IgD-negative memory B cell (primary cell): ENCODE measurements around the gene CFAP97D2. TPM values are rescaled to one million over a fixed set of nuclear protein-coding genes. Genes with fewer than 3 reads are reported as not detected.
"Not testable (repeated sequence)": the region's sequence is repeated elsewhere in the genome, so short reads cannot be mapped to it uniquely, and the experiment has no call there.

Experiments used
- H3K27ac Mint-ChIP-seq, 3 donors: one replicate each; pipeline ENCODE4 v1.8.0; 2020 to 2022; ENCODE audit warnings: mild to moderate bottlenecking in 3 of 3, mixed read lengths in 3 of 3, moderate library complexity in 1 of 3
- H3K27me3 Mint-ChIP-seq: one replicate; pipeline ENCODE4 v1.8.0; 2021; ENCODE audit warnings: mixed read lengths
- H3K36me3 Mint-ChIP-seq: one replicate; pipeline ENCODE4 v1.8.0; 2020; ENCODE audit warnings: mild to moderate bottlenecking, mixed read lengths
- H3K4me1 Mint-ChIP-seq, 3 donors: one replicate each; pipeline ENCODE4 v1.8.0; 2020 to 2022; ENCODE audit warnings: mixed read lengths in 3 of 3, mild to moderate bottlenecking in 1 of 3
- H3K4me3 Mint-ChIP-seq, 4 donors: one replicate each; pipeline ENCODE4 v1.8.0; 2020 to 2022; ENCODE audit warnings: mild to moderate bottlenecking in 4 of 4, mixed read lengths in 4 of 4, moderate library complexity in 3 of 4
- H3K9me3 Mint-ChIP-seq, 3 donors: one replicate each; pipeline ENCODE4 v1.8.0; 2020 to 2021; ENCODE audit warnings: mixed read lengths in 3 of 3, mild to moderate bottlenecking in 1 of 3
- polyA plus RNA-seq: library from polyadenylated mRNA; unstranded; fragments of 300-500 nt; fragmentation: Illumina TruSeq; gene quantifications from one replicate; pipeline ENCODE4 v1.2.3, GENCODE V29; 2021

CFAP97D2 gene
- polyA plus RNA-seq, 1 donor from 2014 or later = not detected

DNA sequence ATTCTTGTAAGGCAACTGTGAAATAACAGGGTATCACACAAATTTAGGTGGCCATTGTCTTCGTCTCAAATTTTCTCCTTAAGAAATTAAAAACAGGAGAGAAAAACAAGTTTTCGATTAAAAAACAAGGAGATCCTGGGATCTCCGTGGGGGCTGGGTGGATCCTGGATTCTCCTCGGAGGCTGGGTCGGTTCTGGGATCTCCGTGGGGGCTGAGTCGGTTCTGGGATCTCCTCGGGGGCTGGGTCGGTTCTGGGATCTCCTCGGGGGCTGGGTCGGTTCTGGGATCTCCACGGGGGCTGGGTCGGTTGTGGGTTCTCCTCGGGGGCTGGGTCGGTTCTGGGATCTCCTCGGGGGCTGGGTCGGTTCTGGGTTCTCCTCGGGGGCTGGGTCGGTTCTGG lies 30.2 kb upstream of the CFAP97D2 start:
- H3K4me1 Mint-ChIP-seq = peaks cover 25 to 47% (median 43%) of the 10 kb centered on the region in 3 donors
- H3K9me3 Mint-ChIP-seq, H3K27me3 Mint-ChIP-seq, H3K36me3 Mint-ChIP-seq: not testable (repeated sequence)
- peak overlapping the region; percentile 71 to 99 (median 92) for H3K27ac Mint-ChIP-seq
- H3K4me3 Mint-ChIP-seq = peak overlapping the region in 3 of 4 donors; percentile 25 to 82 (median 67)

DNA sequence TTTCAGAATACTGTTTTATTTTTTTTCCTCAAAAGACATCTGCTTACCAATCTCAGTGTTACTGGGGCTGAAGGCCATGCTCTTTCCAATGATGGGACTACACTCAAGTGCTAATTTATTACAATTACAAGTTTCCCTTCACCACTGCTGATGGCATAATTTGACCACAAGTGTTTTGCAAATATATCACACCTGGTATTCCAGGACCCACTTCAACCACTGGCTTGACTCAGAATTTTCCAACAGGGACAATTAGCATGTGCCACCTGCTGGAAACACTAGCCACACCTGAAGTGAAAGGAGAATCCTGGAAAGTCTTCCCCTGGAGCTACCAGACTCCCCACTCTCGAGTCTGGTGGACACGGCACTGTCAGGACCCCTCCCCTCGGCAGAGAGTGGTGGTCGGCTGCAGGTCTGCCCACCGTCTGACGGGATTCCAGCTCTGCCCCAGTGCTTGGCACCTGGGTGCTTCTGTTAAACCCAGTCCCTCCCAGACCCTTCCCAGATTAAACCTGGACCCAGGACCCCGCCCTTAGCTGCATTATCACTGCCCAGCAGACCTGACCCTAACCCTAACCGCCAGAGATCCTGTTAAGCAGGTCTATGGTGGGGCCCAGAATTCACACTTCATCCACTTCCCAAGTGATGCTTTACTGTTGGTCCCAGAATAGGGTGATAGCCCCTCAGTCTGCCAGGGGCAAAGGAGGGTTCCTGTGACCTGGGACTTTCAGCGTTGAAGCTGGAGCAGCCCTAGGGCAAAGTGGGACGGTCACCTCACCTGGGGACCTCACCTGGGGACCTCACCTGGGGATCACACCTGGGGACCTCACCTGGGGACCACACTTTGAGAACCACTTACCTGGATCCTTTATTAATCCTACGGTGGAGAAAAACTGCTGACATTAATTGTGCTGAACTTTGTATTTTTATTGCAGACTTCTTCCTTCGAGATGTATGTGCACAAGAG lies 29.0 kb upstream of the CFAP97D2 start:
- H3K27me3 Mint-ChIP-seq = peaks cover 14% of the 10 kb centered on the region

DNA sequence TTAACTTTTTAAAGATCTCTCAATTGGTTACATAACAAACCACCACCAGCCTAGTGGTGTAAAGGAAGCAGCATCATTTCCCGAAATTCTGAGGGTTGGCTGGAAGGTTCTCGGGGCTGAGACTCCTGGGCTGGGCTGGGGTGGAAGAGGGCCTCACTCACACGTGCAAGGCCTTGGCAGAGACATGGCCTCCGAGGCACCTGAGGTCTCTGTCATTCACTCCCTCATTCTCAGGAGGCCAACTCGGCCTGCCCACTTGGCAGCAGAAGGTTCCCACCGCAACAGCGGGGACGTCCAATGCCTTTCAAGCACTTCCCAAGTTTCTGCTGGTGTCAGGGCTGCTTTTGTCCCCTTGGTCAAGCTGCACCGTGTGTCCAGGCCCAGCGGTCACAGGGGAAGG lies 28.0 kb upstream of the CFAP97D2 start:
- H3K27ac Mint-ChIP-seq = no peak overlapping the region

More for the DNA sequence above, 29.0 kb upstream of the CFAP97D2 start:
- Mint-ChIP-seq H3K27ac (peak overlapping the region in 1 of 3 donors; percentile 92), H3K4me1 (peaks cover 33 to 48% (median 42%) of the 10 kb centered on the region in 3 donors), H3K4me3 (peak overlapping the region in 1 of 4 donors; percentile 82), H3K36me3 (peaks cover 2% of the 10 kb centered on the region), H3K9me3 (no peaks in the 10 kb centered on the region)

DNA sequence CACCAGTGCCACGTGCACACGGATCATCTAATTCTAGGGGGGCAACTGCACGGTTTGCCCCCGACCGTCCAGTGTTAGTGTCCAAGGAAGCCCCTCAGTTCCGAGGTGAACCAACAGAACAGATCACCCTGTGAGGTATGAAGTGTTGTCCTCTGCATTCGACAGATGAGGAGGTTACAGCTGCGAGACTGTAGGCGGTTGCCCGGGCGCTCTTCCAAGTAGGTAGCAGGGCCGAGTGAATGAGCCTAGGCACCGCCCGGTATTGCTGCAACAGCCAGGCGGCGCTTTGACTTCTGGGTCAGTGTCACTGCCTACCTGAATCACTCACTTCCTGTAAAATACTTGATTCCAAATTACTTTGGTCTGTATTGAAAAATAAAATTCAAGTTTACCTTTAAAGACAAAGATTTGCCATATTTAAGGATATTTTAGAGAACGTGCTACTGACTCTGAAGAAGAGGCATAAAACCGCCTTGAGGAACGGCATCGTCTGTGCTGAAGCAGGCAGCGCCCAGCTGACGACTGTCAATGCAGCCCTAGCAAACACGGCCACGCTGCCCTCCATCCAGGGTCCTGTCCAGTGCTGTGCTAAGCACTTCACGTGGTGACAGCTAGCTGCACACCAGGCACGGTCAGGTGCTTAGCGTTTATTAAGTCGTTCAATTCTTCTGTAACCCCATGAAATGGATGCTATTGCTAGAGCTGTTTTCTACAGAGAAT lies 27.3 kb upstream of the CFAP97D2 start:
- peak overlapping the region in 2 of 3 donors; percentile 19 to 46 for H3K27ac Mint-ChIP-seq
- no peak overlapping the region for H3K4me3 Mint-ChIP-seq
- H3K9me3 Mint-ChIP-seq = no peaks in the 10 kb centered on the region
- H3K36me3 Mint-ChIP-seq = peaks cover 2% of the 10 kb centered on the region
- peaks cover 10% of the 10 kb centered on the region for H3K27me3 Mint-ChIP-seq
- H3K4me1 Mint-ChIP-seq = peaks cover 30 to 36% (median 31%) of the 10 kb centered on the region in 3 donors

More for the DNA sequence above, 28.0 kb upstream of the CFAP97D2 start:
- Mint-ChIP-seq H3K4me1 (peaks cover 32 to 38% (median 32%) of the 10 kb centered on the region in 3 donors), H3K27me3 (peaks cover 11% of the 10 kb centered on the region), H3K9me3 (no peaks in the 10 kb centered on the region), H3K4me3 (peak overlapping the region in 1 of 4 donors; percentile 45), H3K36me3 (peaks cover 2% of the 10 kb centered on the region)

DNA sequence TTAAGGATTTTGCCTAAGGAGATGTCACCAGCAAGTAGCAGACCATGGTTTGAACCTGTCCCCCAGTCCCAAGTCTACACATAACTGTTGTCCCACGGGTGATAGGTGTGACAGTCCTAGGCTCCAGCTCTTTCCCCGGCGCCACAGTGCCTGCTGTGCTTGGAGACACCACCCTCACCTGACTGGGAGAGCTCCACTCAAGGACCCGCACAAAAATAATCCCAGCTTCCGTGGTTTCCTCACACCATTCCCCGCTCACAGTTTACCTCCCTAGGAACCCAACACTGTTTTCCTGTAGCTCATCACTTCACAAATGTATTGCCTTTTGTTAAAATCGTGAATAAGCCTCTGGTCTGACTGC lies 26.8 kb upstream of the CFAP97D2 start:
- Mint-ChIP-seq H3K4me1 (peaks cover 27 to 32% (median 28%) of the 10 kb centered on the region in 3 donors), H3K27ac (peak overlapping the region in 1 of 3 donors; percentile 33), H3K36me3 (no peaks in the 10 kb centered on the region), H3K27me3 (peaks cover 8% of the 10 kb centered on the region), H3K9me3 (no peaks in the 10 kb centered on the region), H3K4me3 (no peak overlapping the region)

DNA sequence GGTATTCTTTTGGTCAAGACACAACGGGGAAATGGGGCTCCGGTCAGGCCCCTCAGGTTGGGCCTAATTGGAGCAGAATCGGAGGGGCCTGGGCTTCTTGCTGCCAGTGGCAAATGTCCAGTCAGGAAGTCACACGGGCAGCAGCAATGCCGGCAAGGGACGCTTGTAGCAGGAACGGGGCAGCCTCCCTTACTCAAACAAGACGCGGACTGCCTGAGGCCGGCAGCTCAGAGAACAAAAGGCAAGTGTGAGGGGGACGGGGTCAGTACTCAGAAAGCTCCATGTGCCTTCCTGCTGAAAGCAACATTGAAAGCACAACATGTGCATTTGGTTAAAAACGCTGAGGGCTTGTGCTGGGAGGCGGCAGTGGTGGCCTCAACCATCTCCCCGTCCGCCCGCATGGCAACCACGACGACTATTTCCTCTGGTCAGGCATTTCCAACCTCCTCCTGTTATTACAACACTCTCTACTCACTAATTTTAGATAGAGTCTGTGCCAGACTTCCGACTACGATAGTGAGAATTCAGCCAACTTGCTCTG lies 26.2 kb upstream of the CFAP97D2 start:
- H3K27ac Mint-ChIP-seq = peak overlapping the region in 1 of 3 donors; percentile 33
- H3K4me1 Mint-ChIP-seq = peaks cover 25 to 33% (median 27%) of the 10 kb centered on the region in 3 donors
- no peak overlapping the region for H3K4me3 Mint-ChIP-seq
- no peaks in the 10 kb centered on the region for H3K9me3 Mint-ChIP-seq
- peaks cover 7% of the 10 kb centered on the region for H3K27me3 Mint-ChIP-seq
- H3K36me3 Mint-ChIP-seq = no peaks in the 10 kb centered on the region

DNA sequence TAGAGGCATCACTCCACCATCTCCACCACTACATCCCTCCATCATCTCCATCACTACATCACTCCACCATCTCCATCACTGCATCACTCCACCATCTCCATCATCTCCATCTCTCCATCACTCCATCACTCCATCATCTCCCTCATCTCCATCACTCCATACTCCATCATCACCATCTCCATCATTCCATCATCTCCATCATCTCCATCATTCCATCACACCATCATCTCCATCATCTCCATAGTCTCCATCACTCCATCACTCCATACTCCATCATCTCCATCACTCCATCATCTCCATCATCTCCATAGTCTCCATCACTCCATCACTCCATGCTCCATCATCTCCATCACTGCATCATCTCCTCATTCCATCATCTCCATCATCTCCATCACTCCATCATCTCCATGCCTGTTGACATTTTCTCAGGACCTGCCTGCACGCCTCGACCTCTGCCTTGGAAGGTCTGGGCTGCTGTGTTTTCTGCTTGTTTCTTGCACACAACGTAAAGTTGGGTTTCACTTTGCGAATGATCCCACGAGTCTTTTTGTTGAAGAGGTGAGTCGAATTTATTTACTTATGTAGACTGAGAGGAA lies 25.5 kb upstream of the CFAP97D2 start:
- peak overlapping the region in 1 of 3 donors; percentile 39 for H3K27ac Mint-ChIP-seq
- peaks cover 5% of the 10 kb centered on the region for H3K27me3 Mint-ChIP-seq
- H3K9me3 Mint-ChIP-seq = no peaks in the 10 kb centered on the region
- no peaks in the 10 kb centered on the region for H3K36me3 Mint-ChIP-seq
- H3K4me1 Mint-ChIP-seq = peaks cover 19 to 31% (median 23%) of the 10 kb centered on the region in 3 donors
- peak overlapping the region in 1 of 4 donors; percentile 72 for H3K4me3 Mint-ChIP-seq

DNA sequence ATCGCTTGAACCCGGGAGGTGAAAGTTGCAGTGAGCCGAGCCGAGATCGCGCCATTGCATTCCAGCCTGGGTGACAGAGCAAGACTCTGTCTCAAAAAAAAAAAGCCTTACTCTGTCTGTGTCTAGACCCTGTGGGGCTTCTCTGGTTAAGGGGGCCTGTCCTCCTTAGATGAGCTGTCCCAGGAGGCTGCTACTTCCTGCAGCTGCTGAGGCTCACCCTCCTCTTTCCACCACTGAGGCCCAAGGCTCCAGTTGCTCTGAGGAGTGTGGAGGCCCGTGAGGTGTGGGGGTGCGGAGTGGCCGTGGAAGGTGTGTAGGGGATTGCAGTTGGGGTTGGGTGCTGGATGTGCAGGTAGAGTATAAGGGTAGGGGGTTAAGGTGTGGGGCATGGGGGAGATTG lies 24.6 kb upstream of the CFAP97D2 start:
- Mint-ChIP-seq H3K4me1 (peaks cover 21 to 32% (median 22%) of the 10 kb centered on the region in 3 donors), H3K36me3 (no peaks in the 10 kb centered on the region)

DNA sequence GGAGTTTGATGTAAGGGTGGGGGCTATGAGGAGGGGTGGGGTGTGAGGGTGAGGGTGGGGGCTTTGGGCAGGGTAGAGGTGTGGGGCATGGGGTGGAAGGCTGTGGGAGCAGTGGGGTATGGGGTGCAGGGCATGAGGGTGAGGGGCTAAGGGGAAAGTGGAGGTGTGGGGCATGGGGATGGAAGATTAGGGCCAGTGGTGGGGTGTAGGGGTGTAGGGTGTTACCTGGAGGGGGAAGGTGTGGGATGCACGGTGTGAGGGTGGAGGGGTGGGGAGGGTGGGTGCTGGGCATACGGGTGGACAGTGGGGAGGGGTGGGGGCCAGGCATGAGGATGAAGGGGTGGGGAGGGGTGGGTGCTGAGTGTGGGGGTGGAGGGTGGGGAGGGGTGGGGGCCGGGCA lies 23.7 kb upstream of the CFAP97D2 start:
- Mint-ChIP-seq H3K4me1 (peaks cover 26 to 39% (median 27%) of the 10 kb centered on the region in 3 donors), H3K27me3 (peaks cover 5% of the 10 kb centered on the region), H3K4me3 (no peak overlapping the region), H3K36me3 (no peaks in the 10 kb centered on the region), H3K27ac (no peak overlapping the region), H3K9me3 (no peaks in the 10 kb centered on the region)

More for the DNA sequence above, 24.6 kb upstream of the CFAP97D2 start:
- Mint-ChIP-seq H3K4me3 (peak overlapping the region in 2 of 4 donors; percentile 11 to 72), H3K27me3 (peaks cover 5% of the 10 kb centered on the region), H3K9me3 (no peaks in the 10 kb centered on the region), H3K27ac (peak overlapping the region in 1 of 3 donors; percentile 39)

DNA sequence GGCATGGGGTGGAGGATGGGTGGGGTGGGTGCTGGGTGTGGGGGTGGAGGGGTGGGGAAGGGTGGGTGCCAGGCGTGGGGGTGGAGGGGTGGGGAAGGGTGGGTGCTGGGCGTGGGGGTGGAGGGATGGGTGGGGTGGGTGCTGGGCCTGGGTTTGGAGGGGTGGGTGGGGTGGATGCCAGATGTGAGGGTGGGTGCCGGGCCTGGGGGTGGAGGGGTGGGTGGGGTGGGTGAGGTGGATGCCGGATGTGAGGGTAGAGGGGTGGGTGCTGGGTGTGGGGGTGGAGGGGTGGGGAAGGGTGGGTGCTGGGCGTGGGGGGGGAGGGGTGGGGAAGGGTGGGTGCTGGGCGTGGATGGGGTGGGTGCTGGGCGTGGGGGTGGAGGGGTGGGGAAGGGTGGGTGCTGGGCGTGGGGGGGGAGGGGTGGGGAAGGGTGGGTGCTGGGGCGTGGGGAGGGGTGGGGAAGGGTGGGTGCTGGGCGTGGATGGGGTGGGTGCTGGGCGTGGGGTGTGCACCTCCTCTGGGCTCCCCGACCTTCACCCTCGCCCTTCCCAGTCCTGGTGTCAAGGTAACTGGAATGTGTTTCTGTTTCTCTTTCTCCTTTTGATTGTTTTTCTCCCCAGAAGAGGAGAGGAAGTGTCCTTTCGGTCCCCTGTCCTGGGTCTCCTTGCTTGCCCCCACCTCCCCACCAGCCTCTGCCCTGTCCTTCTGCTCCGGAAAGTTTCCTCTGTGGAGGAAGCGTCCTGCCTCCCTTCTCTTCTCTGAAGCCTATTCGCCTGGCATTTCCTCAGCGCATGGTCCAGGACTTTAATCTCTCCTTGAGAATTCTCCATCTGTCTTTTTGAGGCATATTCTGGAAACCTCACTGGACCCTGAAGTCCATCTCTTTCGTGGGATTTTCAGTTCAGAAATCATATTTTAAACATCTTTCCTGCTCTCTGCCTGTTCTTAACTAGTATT lies 22.9 kb upstream of the CFAP97D2 start:
- Mint-ChIP-seq H3K27me3 (peaks cover 8% of the 10 kb centered on the region), H3K9me3 (no peaks in the 10 kb centered on the region), H3K4me3 (peak overlapping the region in 3 of 4 donors; percentile 68 to 78 (median 75)), H3K4me1 (peaks cover 26 to 43% (median 30%) of the 10 kb centered on the region in 3 donors), H3K27ac (peak overlapping the region; percentile 28 to 63 (median 54)), H3K36me3 (no peaks in the 10 kb centered on the region)

DNA sequence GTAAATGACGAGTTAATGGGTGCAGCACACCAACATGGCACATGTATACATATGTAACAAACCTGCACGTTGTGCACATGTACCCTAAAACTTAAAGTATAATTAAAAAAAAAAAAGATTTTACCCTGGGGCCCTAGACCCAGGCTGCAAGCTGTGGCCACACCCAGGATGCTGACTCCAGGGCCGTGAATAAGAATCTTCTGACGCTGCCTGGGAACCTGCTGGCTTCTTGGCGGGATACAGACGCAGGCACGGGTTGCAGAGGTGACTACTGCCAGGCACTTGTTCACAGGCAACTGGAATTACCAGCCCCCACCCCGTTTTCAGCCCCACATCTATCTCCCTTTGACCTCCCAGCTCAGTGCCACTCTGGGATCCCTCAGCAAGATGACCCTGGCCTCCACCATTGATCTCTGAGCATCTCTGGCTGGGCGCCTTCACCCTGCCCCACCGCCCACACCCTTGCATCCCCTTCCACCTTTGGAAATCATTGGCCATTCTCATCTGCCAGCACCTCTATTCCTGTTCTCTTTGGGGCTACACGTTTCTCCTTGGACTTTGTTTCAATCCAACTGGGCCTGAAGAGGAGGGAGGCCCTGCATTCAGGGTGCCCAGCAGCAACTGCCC lies 21.1 kb upstream of the CFAP97D2 start:
- peaks cover 16% of the 10 kb centered on the region for H3K27me3 Mint-ChIP-seq
- no peaks in the 10 kb centered on the region for H3K36me3 Mint-ChIP-seq
- H3K27ac Mint-ChIP-seq = peak overlapping the region in 1 of 3 donors; percentile 60
- no peaks in the 10 kb centered on the region for H3K9me3 Mint-ChIP-seq
- peaks cover 37 to 59% (median 42%) of the 10 kb centered on the region in 3 donors for H3K4me1 Mint-ChIP-seq
- no peak overlapping the region for H3K4me3 Mint-ChIP-seq

DNA sequence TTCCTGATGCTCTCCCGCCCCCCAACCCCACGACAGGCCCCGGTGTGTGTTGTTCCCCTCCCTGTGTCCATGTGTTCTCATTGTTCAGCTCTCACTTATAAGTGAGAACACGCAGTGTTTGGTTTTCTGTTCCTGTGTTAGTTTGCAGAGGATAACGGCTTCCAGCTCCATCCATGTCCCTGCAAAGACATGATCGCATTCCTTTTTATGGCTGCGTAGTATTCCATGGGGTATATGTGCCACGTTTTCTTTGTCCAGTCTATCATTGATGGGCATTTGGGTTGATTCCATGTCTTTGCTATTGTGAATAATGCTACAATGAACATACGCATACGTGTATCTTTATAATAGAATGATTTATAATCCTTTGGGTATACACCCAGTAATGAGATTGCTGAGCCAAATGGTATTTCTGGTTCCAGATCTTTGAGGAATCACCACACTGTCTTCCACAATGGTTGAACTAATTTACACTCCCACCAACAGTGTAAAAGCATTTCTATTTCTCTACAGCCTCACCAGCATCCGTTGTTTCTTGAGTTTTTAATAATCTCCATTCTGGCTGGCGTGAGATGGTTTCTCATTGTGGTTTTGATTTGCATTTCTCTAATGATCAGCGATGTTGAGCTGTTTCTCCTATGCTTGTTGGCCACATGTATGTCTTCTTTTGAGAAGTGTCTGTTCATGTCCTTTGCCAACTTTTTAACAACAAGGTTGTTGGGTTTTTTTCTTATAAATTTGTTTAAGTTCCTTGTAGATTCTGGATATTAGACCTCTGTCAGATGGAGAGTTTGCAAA lies 20.0 kb upstream of the CFAP97D2 start:
- H3K27me3 Mint-ChIP-seq = peaks cover 15% of the 10 kb centered on the region
- H3K9me3 Mint-ChIP-seq, H3K4me3 Mint-ChIP-seq, H3K36me3 Mint-ChIP-seq, H3K27ac Mint-ChIP-seq: not testable (repeated sequence)
- peaks cover 33 to 55% (median 40%) of the 10 kb centered on the region in 3 donors for H3K4me1 Mint-ChIP-seq
